ENCODE results near the gene RTN4RL2.

DNA sequence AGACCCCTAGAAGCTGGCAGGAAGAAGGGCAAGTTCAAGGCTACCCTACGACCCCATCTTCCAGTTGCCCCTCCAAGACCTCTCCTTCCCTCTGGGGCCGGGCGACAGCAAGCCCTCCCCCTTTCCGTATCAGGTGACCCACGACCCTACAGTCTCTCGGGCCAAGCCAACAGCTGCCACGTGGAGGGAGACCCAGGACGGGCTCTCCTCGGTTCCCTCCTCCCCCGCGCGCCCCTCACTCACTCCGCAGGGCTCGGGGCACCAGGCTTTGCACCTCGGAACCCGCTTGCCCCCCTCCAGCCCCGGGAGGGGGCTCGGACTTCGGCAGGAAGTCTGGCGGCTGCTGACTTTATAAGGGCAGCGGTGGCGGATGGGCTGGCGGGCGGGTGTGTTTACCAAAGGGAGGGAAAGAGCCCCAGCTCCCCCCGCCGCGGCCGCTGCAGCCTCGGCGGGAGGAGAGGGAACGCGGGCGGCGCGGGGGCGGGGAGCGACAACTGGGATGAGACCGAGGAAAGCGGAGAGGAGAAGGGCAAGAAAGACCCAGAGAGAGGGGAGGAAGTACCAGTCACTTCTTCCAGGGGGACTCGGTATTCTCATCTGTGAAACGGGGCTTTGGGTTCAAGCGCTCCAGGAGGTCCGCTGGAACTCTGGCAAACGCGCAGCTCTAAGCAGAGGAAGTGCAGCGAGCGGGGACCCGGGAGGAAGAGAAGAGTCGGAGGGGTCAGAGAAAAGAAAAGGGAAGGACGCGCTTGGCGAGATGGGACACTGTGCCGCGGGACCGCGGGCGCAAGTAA, 54.4 kb downstream of the RTN4RL2 start:
- TF ChIP-seq FOXM1 (IDR thresholded peaks at IDR 0.05; ENCODE audit: borderline replicate concordance) (no peak), BHLHE40 (IDR thresholded peaks at IDR 0.05; ENCODE audit: borderline replicate concordance) (no peak), L3MBTL2 (conservative IDR thresholded peaks at IDR 0.05) (peak; percentile 68)

Data from HEK293T (cell line).